Activated CD4-positive, alpha-beta memory T cell treated with anti-CD3 and anti-CD28 coated beads, Interleukin-2, amount 10 ng/mL, durations not matched to agents 7 days and 5 days (primary cell): Measurements from ENCODE around the gene JCHAIN. TPM values are rescaled to one million over a fixed set of nuclear protein-coding genes. Genes with fewer than 3 reads are reported as not detected.
A peak's percentile ranks its signal among the peaks of the same experiment; 100 is the strongest.
"Not testable (repeated sequence)": the region's sequence is repeated elsewhere in the genome, so short reads cannot be mapped to it uniquely, and the experiment has no call there.

Experiments used
- CTCF ChIA-PET: fragments of 350-600 bp; sonication (Branson Sonifier 250); formaldehyde crosslinking; loops from one replicate; lab custom pipeline; 2021; ENCODE audit warnings: antibody characterized with exemption, inconsistent platforms; lab: Charles Lee
- POLR2A ChIA-PET: fragments of 350-600 bp; sonication (Branson Sonifier 250); formaldehyde crosslinking; loops from one replicate; lab custom pipeline; 2021; ENCODE audit warnings: antibody characterized with exemption; lab: Charles Lee
- DNase-seq: peaks from one replicate; pipeline ENCODE4 v3.0.0-alpha.2; 2020
- H3K27ac Mint-ChIP-seq: one replicate; pipeline ENCODE4 v1.8.0; 2021; ENCODE audit warnings: mild to moderate bottlenecking, mixed read lengths
- H3K27me3 Mint-ChIP-seq: one replicate; pipeline ENCODE4 v1.8.0; 2021; ENCODE audit warnings: mixed read lengths
- H3K36me3 Mint-ChIP-seq: one replicate; pipeline ENCODE4 v1.8.0; 2021; ENCODE audit warnings: low read depth, mixed read lengths
- H3K4me1 Mint-ChIP-seq: one replicate; pipeline ENCODE4 v1.8.0; 2021; ENCODE audit warnings: mixed read lengths
- H3K4me3 Mint-ChIP-seq: one replicate; pipeline ENCODE4 v1.8.0; 2021; ENCODE audit warnings: mild to moderate bottlenecking, mixed read lengths
- H3K9me3 Mint-ChIP-seq: one replicate; pipeline ENCODE4 v1.8.0; 2021; ENCODE audit warnings: mixed read lengths
- total RNA-seq, 2 experiments: library from RNA; stranded (reverse); gene quantifications; one replicate each; pipeline ENCODE4 v1.2.3, GENCODE V29; 2021

The JCHAIN gene
- total RNA-seq, 2 experiments from 2014 or later: 0.35 TPM; not detected in 1

GRCh38 chr4:70704931-70705182 is 38.5 kb upstream of the JCHAIN start:
- Mint-ChIP-seq H3K36me3 (no peaks in the 10 kb centered on the region), H3K9me3 (no peaks in the 10 kb centered on the region), H3K27me3 (no peaks in the 10 kb centered on the region), H3K4me1 (peaks cover 22% of the 10 kb centered on the region), H3K4me3 (peak overlapping the region; percentile 78), H3K27ac (no peak overlapping the region)
- POLR2A ChIA-PET: interaction anchor here (1.3 to 4.5 kb wide), 5 partner anchors 15 to 133 kb away, joined by 3 to 40 read pairs (median 33); partner anchors contain the start of genes GRSF1 and UTP3
- CTCF ChIA-PET: interaction anchor here (1.0 to 4.8 kb wide), 7 partner anchors 15 to 305 kb away, joined by 3 to 35 read pairs (median 7); partner anchors contain the start of gene UTP3
- DNase-seq: no peak

- POLR2A ChIA-PET: interaction anchor here (0.9 to 4.5 kb wide), 7 partner anchors 14 to 198 kb away, joined by 3 to 40 read pairs (median 4); partner anchors contain the start of genes GRSF1, MOB1B and UTP3
- Mint-ChIP-seq H3K9me3 (no peaks in the 10 kb centered on the region), H3K4me3 (peak overlapping the region; percentile 80), H3K27ac (peak overlapping the region; percentile 31), H3K4me1 (peaks cover 22% of the 10 kb centered on the region), H3K27me3 (no peaks in the 10 kb centered on the region), H3K36me3 (no peaks in the 10 kb centered on the region)
- peak; percentile 59 for DNase-seq
- CTCF ChIA-PET: interaction anchor here (0.7 to 4.8 kb wide), 7 partner anchors 11 to 305 kb away, joined by 3 to 35 read pairs (median 7); partner anchors contain the start of gene UTP3
Observed at GRCh38 chr4:70704215-70704930, 38.1 kb upstream of the JCHAIN start.

DNA sequence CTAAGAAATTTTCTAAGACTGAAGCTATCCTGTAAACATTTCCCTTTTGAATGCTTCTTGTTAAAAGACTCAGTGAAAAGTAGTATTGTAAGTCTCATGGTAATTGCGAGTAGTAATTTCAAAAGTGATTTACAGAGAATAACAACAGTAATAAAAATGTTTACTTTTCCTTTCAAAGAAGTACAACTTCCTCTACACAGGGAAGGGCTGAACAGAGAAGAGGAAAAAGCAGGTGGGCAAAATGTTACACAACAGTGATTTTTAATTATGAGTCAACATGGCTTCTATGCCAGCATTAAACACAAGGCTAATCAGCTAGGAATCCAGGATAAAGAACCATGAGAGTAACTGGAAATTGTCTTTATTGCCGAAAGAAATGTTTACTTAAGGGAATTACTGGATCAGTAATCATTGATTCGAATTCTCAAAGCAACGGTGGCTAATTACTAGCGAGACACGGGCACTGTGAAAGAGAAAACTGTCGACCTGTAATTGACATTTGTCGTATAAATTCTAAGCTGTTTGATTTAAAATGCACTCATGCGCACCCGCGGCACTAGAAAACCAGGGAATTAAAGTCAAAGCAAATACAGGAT is 37.4 kb upstream of the JCHAIN start:
- H3K27ac Mint-ChIP-seq: peak overlapping the region; percentile 31
- ChIA-PET CTCF (interaction anchor here (0.7 to 4.8 kb wide), 6 partner anchors 10 to 306 kb away, joined by 3 to 35 read pairs (median 7); partner anchors contain the start of gene UTP3), POLR2A (interaction anchor here (0.9 to 4.5 kb wide), 8 partner anchors 14 to 198 kb away, joined by 3 to 40 read pairs (median 4); partner anchors contain the start of genes GRSF1, MOB1B and UTP3)
- DNase-seq: no peak
- H3K4me3 Mint-ChIP-seq: peak overlapping the region; percentile 80
- H3K9me3 Mint-ChIP-seq: no peaks in the 10 kb centered on the region
- H3K27me3 Mint-ChIP-seq: no peaks in the 10 kb centered on the region
- H3K4me1 Mint-ChIP-seq: peaks cover 22% of the 10 kb centered on the region
- H3K36me3 Mint-ChIP-seq: no peaks in the 10 kb centered on the region

DNA sequence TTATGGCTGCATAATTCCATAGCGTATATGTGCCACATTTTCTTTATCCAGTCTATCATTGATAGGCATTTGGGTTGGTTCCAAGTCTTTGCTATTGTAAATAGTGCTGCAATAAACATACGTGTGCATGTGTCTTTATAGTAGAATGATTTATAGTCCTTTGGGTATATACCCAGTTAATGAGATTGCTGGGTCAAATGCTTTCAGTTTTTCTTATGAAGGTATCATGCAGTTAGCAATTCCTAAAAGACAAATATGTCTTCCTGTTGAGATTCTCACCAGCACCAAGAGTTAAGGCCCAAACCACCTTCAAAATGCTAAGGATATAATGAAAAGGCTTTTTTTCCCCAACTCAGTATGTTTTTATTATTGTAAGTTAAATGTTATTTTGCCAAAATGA is 36.3 kb upstream of the JCHAIN start:
- not testable (repeated sequence) for H3K27me3 Mint-ChIP-seq, H3K36me3 Mint-ChIP-seq

DNA sequence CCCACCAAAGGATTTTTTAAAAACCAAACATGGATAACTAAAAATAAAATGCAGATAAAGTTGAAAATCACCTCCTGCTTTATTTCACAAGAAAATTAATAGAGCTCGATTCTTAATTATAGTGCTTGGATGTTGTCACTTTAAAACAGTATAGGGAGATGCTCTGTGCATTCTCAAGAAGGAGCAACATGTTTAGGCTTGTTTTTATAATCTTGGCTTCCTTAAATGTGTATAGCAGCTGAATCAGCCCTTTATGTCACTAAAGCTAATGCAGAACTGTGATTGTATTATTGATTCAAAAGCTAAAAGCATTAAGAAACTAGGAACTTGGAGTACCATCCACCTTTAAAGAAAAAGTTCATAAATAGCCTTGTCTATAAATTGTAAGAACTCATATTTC is 35.0 kb upstream of the JCHAIN start:
- no peaks in the 10 kb centered on the region for H3K36me3 Mint-ChIP-seq
- CTCF ChIA-PET: interaction anchor here (4.8 kb wide), 1 partner anchor 12 kb away, joined by 35 read pairs; the partner anchor contains the start of gene UTP3

More for the DNA sequence above, 36.3 kb upstream of the JCHAIN start:
- ChIA-PET CTCF (interaction anchor here (4.8 kb wide), 1 partner anchor 13 kb away, joined by 35 read pairs; the partner anchor contains the start of gene UTP3), POLR2A (interaction anchor here (0.9 to 4.5 kb wide), 2 partner anchors 14 to 136 kb away, joined by 4 to 33 read pairs; partner anchors contain the start of genes GRSF1 and UTP3)
- H3K27ac Mint-ChIP-seq, H3K9me3 Mint-ChIP-seq, H3K4me3 Mint-ChIP-seq, DNase-seq: not testable (repeated sequence)
- peaks cover 22% of the 10 kb centered on the region for H3K4me1 Mint-ChIP-seq

DNA sequence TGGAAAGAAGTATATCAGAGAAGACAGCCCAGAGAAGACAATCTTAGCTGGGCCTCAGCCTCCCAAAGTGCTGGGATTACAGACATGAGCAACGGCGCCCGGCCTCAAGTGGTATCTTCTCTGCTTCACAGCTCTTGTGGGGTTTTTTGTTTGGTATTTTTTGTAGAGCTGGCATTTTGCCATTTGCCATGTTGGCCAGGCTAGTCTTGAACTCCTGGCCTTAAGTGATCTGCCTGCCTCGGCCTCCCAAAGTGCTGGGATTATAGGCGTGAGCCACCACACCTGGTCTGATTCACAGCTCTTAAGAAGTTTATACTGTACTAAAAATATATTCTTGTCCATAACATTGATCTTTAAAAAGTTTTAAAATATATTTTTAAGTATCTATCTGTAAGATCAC is 34.4 kb upstream of the JCHAIN start:
- H3K4me1 Mint-ChIP-seq: peaks cover 12% of the 10 kb centered on the region
- ChIA-PET CTCF (interaction anchor here (4.8 kb wide), 1 partner anchor 11 kb away, joined by 35 read pairs; the partner anchor contains the start of gene UTP3), POLR2A (interaction anchor here (1.1 to 1.2 kb wide), 2 partner anchors 11 to 13 kb away, joined by 3 to 4 read pairs; no protein-coding TSS in a partner anchor)
- no peaks in the 10 kb centered on the region for H3K36me3 Mint-ChIP-seq
- no peak overlapping the region for H3K4me3 Mint-ChIP-seq
- DNase-seq: no peak
- H3K27ac Mint-ChIP-seq: no peak overlapping the region
- no peaks in the 10 kb centered on the region for H3K27me3 Mint-ChIP-seq
- H3K9me3 Mint-ChIP-seq: no peaks in the 10 kb centered on the region

More for the DNA sequence above, 35.0 kb upstream of the JCHAIN start:
- no peaks in the 10 kb centered on the region for H3K27me3 Mint-ChIP-seq
- H3K4me3 Mint-ChIP-seq: no peak overlapping the region
- H3K9me3 Mint-ChIP-seq: no peaks in the 10 kb centered on the region
- H3K27ac Mint-ChIP-seq: no peak overlapping the region
- peaks cover 18% of the 10 kb centered on the region for H3K4me1 Mint-ChIP-seq
- DNase-seq: no peak
- POLR2A ChIA-PET: interaction anchor here (1.1 to 1.2 kb wide), 2 partner anchors 12 to 14 kb away, joined by 3 to 4 read pairs; no protein-coding TSS in a partner anchor

- H3K27me3 Mint-ChIP-seq, CTCF ChIA-PET, H3K4me3 Mint-ChIP-seq, POLR2A ChIA-PET, H3K4me1 Mint-ChIP-seq, H3K36me3 Mint-ChIP-seq, H3K9me3 Mint-ChIP-seq, DNase-seq, H3K27ac Mint-ChIP-seq: not testable (repeated sequence)
Observed at GRCh38 chr4:70698435-70698834, 32.1 kb upstream of the JCHAIN start.

- peaks cover 20% of the 10 kb centered on the region for H3K36me3 Mint-ChIP-seq
- DNase-seq, H3K27me3 Mint-ChIP-seq, H3K27ac Mint-ChIP-seq, H3K9me3 Mint-ChIP-seq, POLR2A ChIA-PET, H3K4me3 Mint-ChIP-seq: not testable (repeated sequence)
- peaks cover 19% of the 10 kb centered on the region for H3K4me1 Mint-ChIP-seq
- CTCF ChIA-PET: interaction anchor here (0.9 to 1.6 kb wide), 2 partner anchors 40 to 41 kb away, joined by 4 to 5 read pairs; no protein-coding TSS in a partner anchor
Observed at GRCh38 chr4:70694633-70695032, 28.3 kb upstream of the JCHAIN start.

GRCh38 chr4:70691661-70692060 is 25.4 kb upstream of the JCHAIN start:
- Mint-ChIP-seq H3K27me3 (no peaks in the 10 kb centered on the region), H3K27ac (no peak overlapping the region), H3K9me3 (no peaks in the 10 kb centered on the region), H3K4me3 (no peak overlapping the region), H3K36me3 (peaks cover 30% of the 10 kb centered on the region), H3K4me1 (peaks cover 37% of the 10 kb centered on the region)
- ChIA-PET CTCF (interaction anchor here (0.7 to 1.0 kb wide), 3 partner anchors 30 to 44 kb away, joined by 3 to 4 read pairs (median 3); no protein-coding TSS in a partner anchor), POLR2A (no interaction called here)
- no peak for DNase-seq

DNA sequence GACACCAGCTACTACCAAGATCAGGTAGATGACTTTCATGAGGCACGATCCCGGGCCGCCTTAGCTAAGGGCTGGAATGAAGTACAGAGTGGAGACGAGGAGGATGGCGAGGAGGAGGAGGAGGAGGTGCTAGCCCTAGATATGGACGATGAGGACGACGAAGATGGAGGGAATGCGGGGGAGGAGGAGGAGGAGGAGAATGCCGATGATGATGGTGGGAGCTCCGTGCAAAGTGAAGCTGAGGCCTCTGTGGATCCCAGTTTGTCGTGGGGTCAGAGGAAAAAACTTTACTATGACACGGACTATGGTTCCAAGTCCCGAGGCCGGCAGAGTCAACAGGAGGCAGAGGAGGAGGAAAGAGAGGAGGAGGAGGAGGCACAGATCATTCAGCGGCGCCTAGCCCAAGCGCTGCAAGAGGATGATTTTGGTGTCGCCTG is 22.5 kb upstream of the JCHAIN start:
- POLR2A ChIA-PET: interaction anchor here (0.7 to 4.6 kb wide), 11 partner anchors 9 to 307 kb away, joined by 3 to 36 read pairs (median 6); partner anchors contain the start of gene GRSF1
- Mint-ChIP-seq H3K4me3 (peak overlapping the region; percentile 97), H3K9me3 (no peaks in the 10 kb centered on the region), H3K4me1 (peaks cover 39% of the 10 kb centered on the region), H3K27me3 (no peaks in the 10 kb centered on the region), H3K27ac (peak overlapping the region; percentile 93), H3K36me3 (peaks cover 30% of the 10 kb centered on the region)
- DNase-seq: no peak
- CTCF ChIA-PET: interaction anchor here (0.9 to 3.4 kb wide), 11 partner anchors 11 to 308 kb away, joined by 3 to 35 read pairs (median 5); partner anchors contain the start of gene GRSF1

DNA sequence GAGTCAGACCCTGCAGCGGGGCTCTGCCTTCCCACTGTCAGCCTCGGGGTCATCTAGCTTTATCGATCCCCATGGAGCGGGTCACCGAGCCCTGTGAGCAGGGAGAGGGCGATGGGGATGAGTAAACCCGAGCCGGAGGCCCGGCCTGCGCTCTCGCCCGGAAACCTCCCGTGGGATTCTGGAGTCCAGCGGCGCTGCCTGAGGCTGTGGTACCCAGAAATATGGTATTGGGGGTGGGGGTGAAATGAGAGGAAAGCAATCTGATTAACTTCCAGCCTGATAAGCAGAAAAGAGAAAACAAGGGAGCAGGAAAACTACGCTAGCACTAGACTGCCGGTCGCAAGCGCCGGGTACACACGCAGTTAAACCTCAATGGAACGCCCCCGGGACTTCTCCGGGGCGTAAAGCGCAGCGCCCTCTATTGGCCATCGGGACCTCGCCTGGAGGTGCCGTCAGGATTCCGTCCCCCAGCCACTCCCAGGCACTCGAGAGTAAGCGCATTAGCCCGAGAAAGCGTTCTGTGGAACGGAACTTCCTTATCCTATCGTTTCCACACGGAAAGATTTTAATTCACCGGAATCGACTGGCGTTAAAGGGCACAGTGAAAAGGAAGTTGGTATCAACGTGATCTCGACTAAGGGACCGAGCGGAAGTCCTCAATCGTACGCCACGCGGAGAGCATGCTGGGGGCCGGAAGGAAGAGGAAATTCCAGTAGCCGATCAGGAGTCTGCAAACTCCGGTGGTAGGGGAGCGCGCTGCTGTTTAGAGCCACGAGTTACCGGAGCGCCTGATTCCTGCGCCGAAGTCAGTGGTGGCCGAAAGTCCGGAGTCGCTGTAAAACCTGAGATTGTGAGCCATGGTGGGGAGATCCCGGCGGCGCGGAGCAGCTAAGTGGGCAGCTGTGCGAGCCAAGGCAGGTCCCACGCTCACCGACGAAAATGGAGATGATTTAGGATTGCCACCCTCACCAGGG is 21.8 kb upstream of the JCHAIN start, which contains the start of gene UTP3:
UTP3 (plus strand) TSS at position 712 of the 974 bp plus-strand sequence; CDS start at position 858, 146 bp downstream.
- Mint-ChIP-seq H3K27me3 (no peaks in the 10 kb centered on the region), H3K4me3 (peak within 1 kb of the TSS; percentile 97), H3K36me3 (peaks cover 27% of the 10 kb centered on the region), H3K9me3 (no peaks in the 10 kb centered on the region), H3K27ac (peak within 1 kb of the TSS; percentile 93), H3K4me1 (peaks cover 39% of the 10 kb centered on the region)
- ChIA-PET POLR2A (interaction anchor here (0.9 to 4.6 kb wide), 14 partner anchors 9 to 305 kb away, joined by 3 to 36 read pairs (median 5); partner anchors contain the start of genes DCK and GRSF1), CTCF (interaction anchor here (0.9 to 3.4 kb wide), 11 partner anchors 10 to 307 kb away, joined by 3 to 35 read pairs (median 6); partner anchors contain the start of gene GRSF1)
- DNase-seq: peak; percentile 92
